SU-DHL-6 (cell line): Measurements from ENCODE around the gene RAN.

Experiments
- H2AFZ ChIP-seq: fragments of 200-600 bp; sonication (generic); 2 replicates; pipeline ENCODE4 v1.6.1; 2014; ENCODE audit warnings: low read depth, mild to moderate bottlenecking, moderate library complexity, mixed read lengths, antibody characterized with exemption, low read length; ENCODE audit not compliant: severe bottlenecking
- H3F3A ChIP-seq: fragments of 200-600 bp; shearing (Covaris generic); 2 replicates; pipeline ENCODE4 v1.6.0; 2016; ENCODE audit warnings: antibody characterized with exemption, mild to moderate bottlenecking; ENCODE audit not compliant: insufficient read depth
- H3K27ac ChIP-seq: fragments of 200-600 bp; sonication (generic); 2 replicates; pipeline ENCODE4 v1.5.1; 2016; ENCODE audit warnings: low read depth, mild to moderate bottlenecking, low read length, moderate library complexity, mixed read lengths
- H3K27me3 ChIP-seq: fragments of 200-600 bp; sonication (generic), shearing (Covaris generic); 2 replicates; pipeline ENCODE4 v1.6.0; 2014; ENCODE audit warnings: mild to moderate bottlenecking, low read length
- H3K36me3 ChIP-seq: fragments of 200-600 bp; sonication (generic); 2 replicates; pipeline ENCODE4 v1.6.1; 2014; ENCODE audit warnings: mild to moderate bottlenecking, low read length, mixed read lengths
- H3K4me2 ChIP-seq: fragments of 300-600, 200-600 bp; shearing (Covaris generic), sonication (generic); 2 replicates; pipeline ENCODE4 v1.6.0; 2014; ENCODE audit warnings: low read length, low read depth, mild to moderate bottlenecking; ENCODE audit not compliant: poor library complexity, severe bottlenecking
- H3K4me3 ChIP-seq: fragments of 200-600 bp; sonication (generic); 2 replicates; pipeline ENCODE4 v1.5.1; 2014; ENCODE audit warnings: antibody characterized with exemption, low read length, mild to moderate bottlenecking, mixed read lengths; ENCODE audit not compliant: insufficient read depth, poor library complexity, severe bottlenecking
- H3K79me2 ChIP-seq: fragments of 200-600 bp; sonication (generic); 2 replicates; pipeline ENCODE4 v1.6.1; 2014; ENCODE audit warnings: mild to moderate bottlenecking, low read length, moderate library complexity; ENCODE audit not compliant: insufficient read depth
- H3K9ac ChIP-seq: fragments of 200-600 bp; sonication (generic); 2 replicates; pipeline ENCODE4 v1.7.0; 2014; ENCODE audit warnings: mild to moderate bottlenecking, low read length
- H3K9me2 ChIP-seq: fragments of 200-600 bp; sonication (generic); replicated peaks from 2 replicates; pipeline ENCODE4 v1.6.1; 2014; ENCODE audit warnings: low read length; ENCODE audit not compliant: insufficient read depth
- H3K9me3 ChIP-seq: fragments of 200-600 bp; sonication (generic); 2 replicates; pipeline ENCODE4 v1.6.1; 2014; ENCODE audit warnings: low read length, mixed read lengths; ENCODE audit not compliant: insufficient read depth
- H4K20me1 ChIP-seq: fragments of 200-600 bp; sonication (generic); 2 replicates; pipeline ENCODE4 v1.6.1; 2014; ENCODE audit warnings: low read depth, mild to moderate bottlenecking, antibody characterized with exemption, low read length, moderate library complexity, mixed read lengths
- EZH2phosphoT487 ChIP-seq: fragments of 200-600 bp; sonication (generic), shearing (Covaris generic); conservative IDR thresholded peaks from 2 replicates; pipeline ENCODE4 v1.6.1; 2018; ENCODE audit warnings: mild to moderate bottlenecking, antibody characterized with exemption, low read length, moderate library complexity, mixed read lengths
- TF ChIP-seq, protein P1 (sequence below): fragments of 200-600 bp; sonication (generic); IDR thresholded peaks from one replicate; pipeline ENCODE4 v1.5.1; 2017; ENCODE audit warnings: antibody characterized with exemption, mild to moderate bottlenecking, low read length, moderate library complexity; ENCODE audit not compliant: insufficient read depth, poor library complexity, severe bottlenecking

RAN gene

GRCh38 chr12:130920119-130920703 lies 48.3 kb downstream of the RAN start:
- Histone ChIP-seq H4K20me1 (no peaks in the 10 kb centered on the region), H3K9me2 (no peaks in the 10 kb centered on the region), H3K36me3 (no peaks in the 10 kb centered on the region), H3K27ac (no peak overlapping the region), H3K9me3 (no peaks in the 10 kb centered on the region), H3K4me3 (no peak overlapping the region), H3K79me2 (no peaks in the 10 kb centered on the region), H3K9ac (no peak overlapping the region), H3K4me2 (no peak overlapping the region), H2AFZ (no peak overlapping the region), H3F3A (no peaks in the 10 kb centered on the region), H3K27me3 (no peaks in the 10 kb centered on the region)
- TF ChIP-seq, protein P1, sequence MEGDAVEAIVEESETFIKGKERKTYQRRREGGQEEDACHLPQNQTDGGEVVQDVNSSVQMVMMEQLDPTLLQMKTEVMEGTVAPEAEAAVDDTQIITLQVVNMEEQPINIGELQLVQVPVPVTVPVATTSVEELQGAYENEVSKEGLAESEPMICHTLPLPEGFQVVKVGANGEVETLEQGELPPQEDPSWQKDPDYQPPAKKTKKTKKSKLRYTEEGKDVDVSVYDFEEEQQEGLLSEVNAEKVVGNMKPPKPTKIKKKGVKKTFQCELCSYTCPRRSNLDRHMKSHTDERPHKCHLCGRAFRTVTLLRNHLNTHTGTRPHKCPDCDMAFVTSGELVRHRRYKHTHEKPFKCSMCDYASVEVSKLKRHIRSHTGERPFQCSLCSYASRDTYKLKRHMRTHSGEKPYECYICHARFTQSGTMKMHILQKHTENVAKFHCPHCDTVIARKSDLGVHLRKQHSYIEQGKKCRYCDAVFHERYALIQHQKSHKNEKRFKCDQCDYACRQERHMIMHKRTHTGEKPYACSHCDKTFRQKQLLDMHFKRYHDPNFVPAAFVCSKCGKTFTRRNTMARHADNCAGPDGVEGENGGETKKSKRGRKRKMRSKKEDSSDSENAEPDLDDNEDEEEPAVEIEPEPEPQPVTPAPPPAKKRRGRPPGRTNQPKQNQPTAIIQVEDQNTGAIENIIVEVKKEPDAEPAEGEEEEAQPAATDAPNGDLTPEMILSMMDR: no peak
- TF ChIP-seq EZH2phosphoT487: no peak

DNA sequence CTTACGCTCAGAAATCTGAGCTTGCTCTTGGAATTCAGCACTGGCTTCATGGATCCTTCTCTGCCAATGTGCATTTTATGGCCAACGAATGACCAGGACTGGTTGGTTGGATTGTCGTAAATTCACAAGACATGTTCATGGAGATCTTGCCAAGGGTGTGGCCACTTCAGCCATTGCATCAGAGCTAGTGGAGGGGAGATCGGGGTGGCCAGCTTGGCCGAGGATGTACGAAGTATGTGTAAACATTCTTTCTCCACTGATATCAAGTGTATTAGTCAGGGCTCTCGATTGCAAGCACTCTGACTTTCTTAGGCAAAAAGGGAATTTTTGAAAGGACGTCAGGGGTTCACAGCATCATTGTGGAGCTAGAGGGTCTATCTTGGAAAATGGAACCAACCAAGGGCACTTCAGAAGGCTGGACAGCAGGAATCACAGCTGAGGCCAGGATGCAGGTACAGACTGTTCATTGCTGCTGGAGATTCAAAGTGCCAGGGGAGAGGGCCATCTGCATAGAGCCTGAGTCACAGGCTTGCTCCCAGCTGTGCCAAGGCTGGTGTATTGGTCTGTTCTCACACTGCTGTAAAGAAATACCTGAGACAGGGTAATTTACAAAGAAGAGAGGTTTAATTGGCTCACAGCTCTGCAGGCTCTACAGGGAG lies 49.0 kb downstream of the RAN start:
- H4K20me1 ChIP-seq: no peaks in the 10 kb centered on the region
- H3K4me3 ChIP-seq: no peak overlapping the region
- no peaks in the 10 kb centered on the region for H3K79me2 ChIP-seq
- H3F3A ChIP-seq: no peaks in the 10 kb centered on the region
- H2AFZ ChIP-seq: no peak overlapping the region
- TF ChIP-seq, protein P1: no peak
- no peak for TF ChIP-seq EZH2phosphoT487
- no peaks in the 10 kb centered on the region for H3K9me2 ChIP-seq
- no peaks in the 10 kb centered on the region for H3K9me3 ChIP-seq
- H3K4me2 ChIP-seq: no peak overlapping the region
- H3K27me3 ChIP-seq: no peaks in the 10 kb centered on the region
- H3K9ac ChIP-seq: no peak overlapping the region
- no peak overlapping the region for H3K27ac ChIP-seq
- H3K36me3 ChIP-seq: no peaks in the 10 kb centered on the region

GRCh38 chr12:130922511-130922953 lies 50.7 kb downstream of the RAN start:
- H3K27me3 ChIP-seq: no peaks in the 10 kb centered on the region
- no peaks in the 10 kb centered on the region for H3K79me2 ChIP-seq
- H3K9me3 ChIP-seq: no peaks in the 10 kb centered on the region
- H4K20me1 ChIP-seq: no peaks in the 10 kb centered on the region
- no peak overlapping the region for H3K4me3 ChIP-seq
- no peak overlapping the region for H3K27ac ChIP-seq
- H3K36me3 ChIP-seq: no peaks in the 10 kb centered on the region
- H3K4me2 ChIP-seq: no peak overlapping the region
- no peaks in the 10 kb centered on the region for H3K9me2 ChIP-seq
- H3K9ac ChIP-seq: no peak overlapping the region
- TF ChIP-seq EZH2phosphoT487: no peak
- TF ChIP-seq, protein P1: no peak
- H3F3A ChIP-seq: no peaks in the 10 kb centered on the region
- no peak overlapping the region for H2AFZ ChIP-seq
